GM18526 (cell line): ENCODE measurements around the gene SLC30A5.

Experiments
- POLR2A ChIP-seq: IDR thresholded peaks from 3 replicates; pipeline ENCODE4 v1.6.1; 2011; ENCODE audit not compliant: insufficient read length; ENCODE audit errors: extremely low read depth

Gene SLC30A5

DNA sequence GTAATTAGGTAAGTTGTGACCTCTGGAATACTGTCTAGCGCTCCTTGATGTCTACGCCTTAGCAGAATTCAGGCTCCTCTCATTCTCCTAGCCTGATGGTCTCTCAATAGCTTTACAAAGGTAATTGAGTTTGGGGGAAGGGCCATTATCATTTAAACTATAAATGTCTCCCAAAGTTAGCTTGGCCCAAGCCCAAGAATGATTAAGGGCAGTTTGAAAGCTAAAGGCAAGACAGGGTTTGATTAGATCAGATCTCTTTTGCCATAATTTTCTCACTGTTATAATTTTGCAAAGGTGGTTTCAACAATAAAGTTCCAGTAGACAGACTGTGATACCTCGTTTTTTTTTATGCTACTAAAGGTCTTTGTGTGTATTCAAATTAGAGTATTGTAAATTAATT, 3.7 kb upstream of the SLC30A5 start:
- TF ChIP-seq POLR2A, result no peak

DNA sequence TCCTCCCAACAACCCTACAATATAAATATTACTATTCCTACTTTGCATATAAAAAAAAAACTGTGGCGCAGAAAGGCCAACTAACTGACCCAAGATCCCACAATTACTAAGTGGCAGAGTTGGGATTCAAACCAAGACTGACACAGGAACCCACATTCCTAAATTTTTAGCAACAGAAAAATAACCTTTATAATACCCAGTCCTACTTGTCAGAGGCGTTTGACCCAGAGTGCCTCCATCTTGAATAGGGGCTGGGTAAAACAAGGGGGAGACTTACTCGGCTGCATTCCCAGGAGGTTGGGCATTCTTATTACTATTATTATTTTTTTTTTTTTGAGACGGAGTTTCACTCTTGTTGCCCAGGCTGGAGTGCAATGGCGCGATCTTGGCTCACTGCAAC, 2.0 kb upstream of the SLC30A5 start:
- TF ChIP-seq POLR2A, result no peak

DNA sequence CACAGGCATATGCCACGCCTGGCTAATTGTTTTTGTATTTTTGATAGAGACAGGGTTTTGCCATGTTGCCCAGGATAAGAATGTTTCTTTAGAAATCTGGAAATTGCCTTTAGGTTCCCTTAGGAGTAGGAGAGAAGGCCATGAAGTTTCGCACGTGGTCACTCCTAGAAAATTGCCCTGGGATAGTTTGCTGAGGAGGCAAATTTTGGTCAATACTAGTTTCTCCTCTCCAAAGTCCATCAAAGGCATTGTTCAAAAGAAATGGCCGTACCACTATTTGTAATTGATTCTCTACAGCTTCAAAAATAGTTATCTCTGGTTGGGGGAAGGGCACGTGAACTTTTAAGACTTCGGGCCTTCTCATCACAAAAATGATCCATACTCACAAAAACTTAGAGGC, 845 bp upstream of the SLC30A5 start:
- no peak for TF ChIP-seq POLR2A

DNA sequence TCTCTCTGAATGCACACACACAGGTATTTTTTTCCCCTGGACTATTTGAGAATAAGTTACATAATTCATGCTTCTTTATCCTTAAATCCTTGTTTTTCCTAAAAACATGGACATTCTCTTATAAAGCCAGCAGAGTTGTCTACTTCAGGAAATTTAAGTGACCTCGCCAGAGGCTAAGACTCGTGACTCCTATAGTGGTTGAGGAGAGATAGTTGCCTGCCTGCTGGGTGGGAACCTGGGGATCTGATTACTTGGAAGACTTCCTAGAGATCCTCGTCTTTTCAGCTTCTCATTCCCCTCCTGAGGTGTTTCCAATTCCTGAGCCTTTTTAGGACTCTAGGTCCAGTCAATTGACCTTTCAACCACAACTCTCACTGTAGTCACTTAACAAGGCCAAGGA, 5.5 kb downstream of the SLC30A5 start:
- TF ChIP-seq POLR2A, result no peak

DNA sequence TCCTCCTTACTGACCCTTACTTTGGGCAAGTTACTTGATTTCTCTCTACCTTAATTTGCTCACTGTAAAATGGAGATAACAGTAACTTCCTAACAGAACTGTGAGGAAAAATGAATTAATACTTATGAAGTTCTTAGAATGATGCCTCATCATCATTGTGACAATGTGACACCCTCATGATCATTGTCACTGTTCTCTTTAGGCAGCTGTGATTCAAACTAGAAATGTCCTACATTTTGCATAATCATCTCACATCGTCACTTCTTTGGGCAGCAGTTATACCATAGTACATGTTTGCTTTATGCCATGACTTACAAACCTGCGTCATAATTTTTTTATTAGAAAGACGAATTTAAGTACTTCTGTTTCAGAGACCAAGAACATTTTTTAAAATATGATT, 9.7 kb downstream of the SLC30A5 start:
- no peak for TF ChIP-seq POLR2A

DNA sequence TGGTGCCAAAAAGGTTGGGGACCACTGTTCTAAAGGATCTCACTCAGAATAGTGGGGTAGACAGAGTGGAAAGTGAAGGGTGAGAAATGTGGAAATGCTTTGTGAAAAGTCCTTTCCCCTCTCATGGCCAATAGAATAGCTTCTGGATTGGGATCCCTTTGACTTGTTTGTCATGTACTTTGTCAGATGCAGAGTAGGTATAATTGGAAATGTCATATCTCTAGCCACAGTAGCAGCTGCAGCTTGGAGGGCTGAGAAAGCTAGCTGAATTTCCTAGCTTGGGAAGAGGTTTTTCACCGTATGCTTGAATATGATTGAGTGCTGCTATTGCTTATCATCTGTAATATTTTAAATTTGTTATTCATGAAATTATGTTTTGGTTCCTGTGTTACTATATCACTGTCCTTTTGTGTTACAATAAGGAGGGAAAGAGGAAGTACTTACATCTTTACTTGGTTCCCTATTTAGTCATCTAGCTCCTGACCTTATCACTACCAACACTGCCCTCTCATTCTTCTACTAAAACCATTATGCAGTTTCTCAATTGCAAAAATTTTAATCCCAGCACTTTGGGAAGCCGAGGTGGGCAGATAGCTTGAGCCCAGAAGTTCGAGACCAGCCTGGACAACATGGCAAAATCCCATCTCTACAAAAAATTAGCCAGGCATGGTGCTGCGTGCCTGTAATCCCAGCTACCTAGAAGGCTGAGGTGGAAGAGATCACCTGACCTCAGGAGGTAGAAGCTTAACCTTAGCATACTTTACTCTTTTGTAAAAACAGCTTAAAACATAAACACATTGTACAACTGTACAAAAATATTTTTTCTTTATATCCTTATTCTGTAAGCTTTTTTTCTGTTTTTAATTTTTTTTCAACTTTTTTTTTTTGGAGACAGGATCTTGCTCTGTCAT, 12.4 kb downstream of the SLC30A5 start:
- no peak for TF ChIP-seq POLR2A

DNA sequence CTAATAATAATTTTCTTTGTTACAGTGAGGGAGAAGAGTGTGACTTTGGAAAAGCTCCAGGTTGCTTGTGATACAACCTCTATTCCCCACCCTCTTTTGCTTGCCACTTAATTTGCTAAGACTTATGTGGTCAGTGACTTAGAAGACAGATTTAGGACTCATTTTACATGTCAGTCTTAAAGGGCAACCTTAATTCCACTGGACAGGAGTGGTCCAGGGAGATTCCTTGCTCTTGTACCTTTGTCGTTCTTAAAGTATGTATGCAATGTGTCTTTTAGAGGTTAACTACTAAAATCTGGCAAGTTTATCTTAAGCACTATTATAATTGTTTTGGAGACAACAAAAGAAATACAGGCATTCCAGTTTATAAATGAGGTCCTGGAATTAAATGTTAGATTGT, 20.0 kb downstream of the SLC30A5 start:
- TF ChIP-seq POLR2A, result no peak

DNA sequence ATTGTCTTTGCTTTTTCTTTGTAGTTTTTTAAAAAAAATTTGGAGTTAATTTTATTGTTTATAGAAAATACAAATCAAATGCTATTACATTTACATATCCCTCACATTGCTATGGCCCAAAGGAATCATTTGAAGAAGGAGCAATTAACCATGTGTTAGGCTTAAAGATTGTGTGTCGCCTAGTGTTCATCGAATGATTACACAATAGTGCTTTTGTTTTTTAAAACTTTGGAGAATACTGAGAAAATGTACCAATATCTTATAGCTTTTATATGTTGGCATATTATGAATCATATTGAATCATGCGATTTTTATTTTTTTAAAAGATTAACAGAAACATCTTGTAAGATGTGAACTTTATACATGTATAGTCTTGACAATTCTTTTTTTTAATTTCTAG, 21.7 kb downstream of the SLC30A5 start:
- no peak for TF ChIP-seq POLR2A

DNA sequence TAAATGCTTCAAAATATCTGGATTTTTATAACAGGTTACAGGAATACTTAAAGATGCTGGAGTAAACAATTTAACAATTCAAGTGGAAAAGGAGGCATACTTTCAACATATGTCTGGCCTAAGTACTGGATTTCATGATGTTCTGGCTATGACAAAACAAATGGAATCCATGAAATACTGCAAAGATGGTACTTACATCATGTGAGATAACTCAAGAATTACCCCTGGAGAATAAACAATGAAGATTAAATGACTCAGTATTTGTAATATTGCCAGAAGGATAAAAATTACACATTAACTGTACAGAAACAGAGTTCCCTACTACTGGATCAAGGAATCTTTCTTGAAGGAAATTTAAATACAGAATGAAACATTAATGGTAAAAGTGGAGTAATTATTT, 35.6 kb downstream of the SLC30A5 start:
- TF ChIP-seq POLR2A, result no peak

DNA sequence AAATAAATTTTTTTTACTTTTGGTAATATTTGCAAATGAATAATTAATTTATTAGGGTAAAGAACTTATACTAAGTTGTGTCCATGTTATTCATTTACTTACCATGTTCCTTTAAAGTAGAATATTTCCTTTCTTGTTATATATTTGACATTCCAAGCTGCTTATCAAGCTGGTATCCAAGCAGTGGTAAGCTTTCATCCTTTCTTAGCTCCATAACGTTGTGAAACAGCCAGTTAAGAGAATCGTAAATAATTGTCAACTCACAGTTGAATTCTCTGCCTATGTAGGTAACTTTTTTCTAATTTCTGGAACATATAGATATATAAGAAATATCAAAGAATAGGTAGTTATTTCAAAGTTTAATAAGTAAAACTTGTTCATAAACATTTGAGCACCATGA, 36.4 kb downstream of the SLC30A5 start:
- TF ChIP-seq POLR2A, result no peak

DNA sequence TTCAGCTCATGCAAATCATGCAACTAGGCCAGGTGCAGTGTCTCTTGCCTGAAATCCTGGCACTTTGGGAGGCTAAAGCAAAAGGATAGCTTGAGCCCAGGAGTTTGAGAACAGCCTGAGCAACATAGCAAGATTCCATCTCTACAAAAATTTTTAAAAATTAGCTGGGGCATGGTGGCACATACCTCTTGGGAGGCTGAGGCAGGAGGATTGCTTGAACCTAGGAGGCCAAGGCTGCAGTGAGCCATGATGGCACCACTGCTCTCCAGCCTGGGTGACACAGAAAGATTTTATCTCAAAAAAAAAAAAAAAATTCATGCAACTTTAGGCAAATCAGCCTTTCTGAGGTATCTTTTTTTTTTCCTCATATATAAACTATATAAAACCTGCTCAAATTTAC, 37.5 kb downstream of the SLC30A5 start:
- no peak for TF ChIP-seq POLR2A

DNA sequence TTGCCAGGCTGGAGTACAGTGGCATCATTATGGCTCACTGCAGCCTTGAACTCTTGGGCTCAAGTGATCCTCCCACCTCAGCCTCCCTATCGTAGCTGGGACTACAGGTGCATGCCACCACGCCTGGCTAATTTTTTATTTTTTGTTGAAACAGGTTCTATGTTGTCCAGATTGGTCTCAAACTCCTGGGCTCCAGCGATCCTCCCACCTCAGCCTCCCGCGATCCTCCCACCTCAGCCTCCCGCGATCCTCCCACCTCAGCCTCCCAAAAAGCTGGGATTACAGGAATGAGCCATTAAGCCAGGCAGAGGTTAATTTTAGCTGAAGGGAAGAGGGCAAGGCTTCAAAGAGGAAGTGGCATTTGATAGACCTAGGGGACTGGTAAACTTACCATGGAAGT, 40.3 kb downstream of the SLC30A5 start:
- no peak for TF ChIP-seq POLR2A

DNA sequence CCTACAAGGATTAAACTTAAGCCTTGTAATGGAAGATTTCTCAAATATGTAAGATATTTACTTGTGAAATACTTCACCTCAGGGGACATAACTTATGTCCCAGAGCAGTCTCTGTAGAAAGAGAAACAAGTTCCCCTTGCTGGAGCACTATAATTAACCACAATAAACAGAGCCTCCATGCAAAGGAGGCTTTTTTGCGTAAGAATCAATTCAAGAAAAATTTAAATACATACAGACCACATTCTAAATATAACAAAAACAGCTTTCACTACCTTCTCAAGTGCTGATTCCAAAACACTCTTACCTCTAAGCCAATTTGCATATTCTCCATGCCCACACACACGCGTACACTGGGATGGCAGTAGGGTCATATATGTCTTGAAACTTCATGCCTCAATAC, 42.5 kb downstream of the SLC30A5 start:
- TF ChIP-seq POLR2A, result no peak

DNA sequence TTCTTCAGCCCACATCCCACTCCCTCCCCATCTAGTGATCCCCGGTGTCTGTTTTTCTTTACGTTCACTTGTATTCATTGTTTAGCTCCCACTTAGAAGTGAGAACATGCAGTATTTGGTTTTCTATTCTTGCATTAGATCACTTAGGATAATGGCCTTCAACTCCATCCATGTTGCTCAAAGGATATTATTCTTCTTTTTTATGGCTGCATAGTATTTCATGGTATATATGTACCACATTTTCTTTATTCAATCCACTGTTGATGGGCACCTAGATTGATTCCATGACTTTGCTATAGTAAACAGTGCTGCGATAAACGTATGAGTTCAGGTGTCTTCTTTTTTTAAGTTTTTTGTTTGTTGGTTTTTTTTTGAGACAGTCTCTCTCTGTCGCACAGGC, 44.0 kb downstream of the SLC30A5 start:
- no peak for TF ChIP-seq POLR2A

DNA sequence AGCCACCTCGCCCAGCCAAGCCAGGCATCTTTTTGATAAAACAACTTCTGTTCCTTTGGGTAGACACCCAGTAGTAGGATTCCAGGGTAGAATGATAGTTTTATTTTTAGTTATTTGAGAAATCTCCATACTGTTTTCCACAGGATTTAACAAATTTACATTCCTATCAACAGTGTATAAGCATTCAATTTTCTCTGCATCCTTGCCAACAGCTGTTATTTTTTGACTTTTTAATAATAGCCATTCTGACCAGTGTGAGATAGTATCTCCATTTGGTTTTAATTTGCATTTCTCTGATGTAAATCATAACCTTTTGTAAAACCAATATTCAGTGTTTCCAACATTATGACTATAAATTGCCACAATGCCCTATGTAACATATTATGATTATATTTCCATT, 45.0 kb downstream of the SLC30A5 start:
- no peak for TF ChIP-seq POLR2A

DNA sequence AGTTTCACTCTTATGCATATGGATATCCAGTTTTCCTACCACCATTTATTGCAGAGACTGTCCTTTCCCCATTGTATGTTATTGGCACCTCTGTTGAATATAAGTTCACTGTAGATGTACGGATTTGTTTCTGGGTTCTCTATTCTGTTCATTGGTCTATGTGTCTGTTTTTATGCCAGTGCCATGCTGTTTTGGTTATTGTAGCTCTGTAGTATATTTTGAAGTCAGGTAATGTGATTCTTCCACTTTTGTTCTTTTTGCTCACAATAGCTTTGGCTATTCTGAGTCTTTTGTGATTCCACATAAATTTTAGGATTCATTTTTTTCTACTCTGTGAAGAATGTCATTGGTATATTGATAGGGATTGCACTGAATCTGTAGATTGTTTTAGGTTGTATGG, 47.0 kb downstream of the SLC30A5 start:
- no peak for TF ChIP-seq POLR2A

DNA sequence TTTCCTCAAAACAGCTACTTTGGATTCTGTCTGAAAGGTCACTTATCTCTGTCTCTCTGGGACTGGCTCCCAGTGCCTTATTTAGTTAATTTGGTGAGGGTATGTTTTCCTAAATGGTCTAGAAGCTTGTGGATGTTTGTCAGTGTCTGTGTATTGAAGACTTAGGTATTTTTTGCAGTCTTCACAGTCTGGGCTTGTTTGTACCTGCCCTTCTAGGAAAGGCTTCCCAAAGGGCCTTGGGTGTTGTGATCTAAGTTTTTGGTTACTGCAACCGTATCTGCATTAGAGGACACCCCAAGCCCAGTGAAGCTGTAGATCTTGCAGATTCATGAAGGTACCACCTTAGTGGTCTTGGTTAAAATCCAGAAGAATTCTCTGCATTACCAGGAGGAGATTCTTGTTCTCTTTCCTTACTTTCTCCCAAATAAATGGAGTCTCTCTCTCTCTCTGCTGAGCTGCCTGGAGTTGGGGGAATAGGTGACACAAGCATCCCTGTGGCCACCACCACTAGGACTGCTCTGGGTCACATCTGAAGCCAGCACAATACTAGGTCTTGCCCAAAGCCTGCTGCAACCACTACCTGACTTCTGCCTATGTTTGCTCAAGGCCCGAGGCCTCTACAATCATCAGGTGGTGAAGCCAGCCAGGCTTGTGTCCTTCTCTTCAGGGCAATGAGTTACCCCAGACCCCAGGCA, 55.3 kb downstream of the SLC30A5 start:
- TF ChIP-seq POLR2A, result no peak

DNA sequence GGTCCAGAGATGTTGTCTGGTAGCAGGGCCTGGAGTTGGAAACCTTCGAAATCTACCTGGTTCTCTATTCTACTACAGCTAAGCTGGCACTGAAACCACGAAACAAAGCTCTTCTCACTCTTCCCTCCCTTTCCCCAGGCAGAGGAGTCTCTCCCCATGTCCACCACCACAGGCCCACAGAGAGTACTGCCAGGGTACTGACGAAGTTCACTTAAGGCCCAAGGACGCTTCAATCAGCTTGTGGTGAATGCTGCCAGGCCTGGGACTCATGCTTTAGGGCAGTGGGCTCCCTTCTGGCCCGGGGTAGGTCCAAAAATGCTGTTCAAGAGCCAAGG, 55.8 kb downstream of the SLC30A5 start:
- TF ChIP-seq POLR2A, result no peak

DNA sequence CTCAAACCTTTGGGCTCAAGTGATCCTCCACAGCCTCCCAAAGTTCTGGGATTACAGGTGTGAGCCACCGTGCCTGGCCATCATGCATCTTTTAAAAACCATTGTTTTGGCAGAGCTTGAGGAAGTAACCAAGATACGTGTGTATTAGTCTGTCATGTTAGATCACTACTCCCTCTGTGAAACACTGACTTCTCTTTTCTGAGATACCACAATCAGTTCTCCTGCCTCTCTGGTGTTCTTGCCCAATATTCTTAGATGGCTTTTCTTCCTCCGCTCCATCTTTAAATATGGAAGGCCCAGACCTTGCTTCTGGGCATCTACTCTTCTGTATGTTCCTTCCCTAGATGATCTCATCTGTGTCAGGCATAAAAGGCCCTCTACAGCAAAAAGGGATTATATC, 58.9 kb downstream of the SLC30A5 start:
- no peak for TF ChIP-seq POLR2A
